ENCODE measurements around the gene CTR9. TPM values are rescaled to one million over a fixed set of nuclear protein-coding genes. Genes with fewer than 3 reads are reported as not detected.

The CTR9 gene
- total RNA-seq = 25.4 and 27.0 TPM in 2 replicates

DNA sequence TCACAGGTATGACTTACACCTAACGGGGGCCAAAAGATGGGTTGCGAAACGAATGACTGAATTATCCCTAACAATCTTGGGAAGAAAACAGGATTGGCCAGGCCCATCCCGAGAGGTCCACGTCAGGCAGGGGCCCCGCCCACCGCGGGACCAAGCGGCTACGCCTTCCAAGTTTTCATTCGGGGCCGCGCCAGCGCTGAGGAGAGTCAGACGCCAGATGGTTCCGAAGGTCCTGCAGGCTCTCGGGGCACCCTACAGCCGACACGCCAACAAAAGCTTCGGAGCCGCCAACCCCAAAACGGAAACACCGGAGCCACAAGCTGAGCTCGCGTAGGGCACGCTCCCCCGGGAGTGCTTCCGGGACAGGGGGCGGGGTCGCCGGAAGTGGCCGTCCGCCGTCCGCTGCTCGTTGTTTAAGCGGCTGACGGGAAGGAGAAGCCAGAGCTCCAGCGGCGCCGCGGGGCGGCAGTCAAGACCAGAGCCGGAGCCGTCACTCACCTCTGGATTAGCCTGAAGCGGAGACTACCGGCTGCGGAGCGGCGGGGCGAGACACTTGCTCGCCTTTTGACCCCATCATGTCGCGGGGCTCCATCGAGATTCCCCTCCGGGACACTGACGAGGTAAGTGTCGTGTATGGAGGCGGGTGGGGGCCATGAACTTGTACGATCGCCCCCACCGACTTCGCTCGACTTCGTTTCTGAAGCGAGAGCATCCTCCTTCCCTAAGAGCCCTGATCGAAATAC is at the start of gene CTR9:
TSS of gene CTR9 (plus strand) at position 409 of the 743 bp plus-strand sequence. CDS start at position 576, 167 bp downstream.

DNA sequence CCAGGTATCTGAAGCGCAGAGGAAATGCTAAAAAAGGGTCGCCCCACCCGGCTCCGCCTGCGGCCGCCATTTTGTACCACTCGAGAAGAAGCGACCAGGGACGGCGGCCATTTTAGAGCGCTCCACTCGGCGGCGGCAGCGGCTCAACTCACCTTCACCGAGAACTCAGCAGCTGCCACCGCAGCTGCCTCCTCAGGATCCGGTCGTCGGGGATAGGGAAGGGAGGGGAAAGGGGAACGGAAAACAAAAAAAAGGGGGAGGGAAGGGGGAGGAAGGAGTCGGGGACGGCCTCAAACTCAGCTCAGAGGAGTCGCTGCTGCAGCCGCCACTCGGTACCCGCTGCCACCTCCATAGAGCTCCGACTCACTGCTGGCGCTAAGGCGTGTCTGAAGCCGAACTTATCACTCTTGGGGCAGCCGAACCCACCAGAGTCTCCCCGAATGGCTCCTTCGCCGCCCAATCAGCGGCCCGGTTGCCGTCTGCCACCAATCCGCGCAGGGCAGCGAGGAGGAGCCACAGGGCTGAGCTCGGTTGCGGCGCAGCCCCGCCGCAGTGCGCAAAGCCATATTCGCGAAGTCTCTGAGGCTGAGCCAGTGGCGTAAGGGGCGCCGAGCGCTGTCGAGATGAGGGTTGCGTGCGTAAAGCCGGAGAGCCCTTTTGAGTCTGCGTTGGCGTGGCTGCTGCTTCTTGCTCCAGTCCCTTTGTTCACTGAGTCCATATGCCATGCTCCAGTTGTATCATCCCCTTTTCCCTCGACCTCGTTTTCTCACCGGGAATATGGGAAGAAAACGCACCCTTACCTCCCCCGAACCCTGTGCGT is 57.7 kb downstream of the CTR9 start, which contains the start of gene EIF4G2:
TSS of gene EIF4G2 (minus strand) at position 374 of the 820 bp plus-strand sequence.

Small RNAs within 50 kb of the gene (small RNA-seq; reads per million reads assigned to genes)
- gene RF00019 (not detected), gene SNORD97 (not detected)

Other genes starting within 250 kb of the CTR9 start
- 21.5 and 21.7 TPM in 2 replicates for gene RNF141, start 210.1 kb upstream of the CTR9 start, total RNA-seq
- gene LYVE1, start 182.6 kb upstream of the CTR9 start, total RNA-seq = 0.37 TPM in 1 of 2 replicates, not detected in the other
- gene IRAG1, start 57.5 kb upstream of the CTR9 start, total RNA-seq = 0.37 and 0.39 TPM in 2 replicates
- gene EIF4G2, start 57.7 kb downstream of the CTR9 start, total RNA-seq = 654 and 969 TPM in 2 replicates
- 27.6 and 29.9 TPM in 2 replicates for gene ZBED5, start 106.8 kb downstream of the CTR9 start, total RNA-seq